HG02981 (cell line): ENCODE data around the gene EHMT2.

Experiments
- ATAC-seq: cut with Tn5 transposase; IDR thresholded peaks from one replicate; pipeline ENCODE4 v1.9.1; 2021; ENCODE audit warnings: mild to moderate bottlenecking, moderate library complexity; ENCODE audit not compliant: unreplicated experiment

Gene EHMT2

DNA sequence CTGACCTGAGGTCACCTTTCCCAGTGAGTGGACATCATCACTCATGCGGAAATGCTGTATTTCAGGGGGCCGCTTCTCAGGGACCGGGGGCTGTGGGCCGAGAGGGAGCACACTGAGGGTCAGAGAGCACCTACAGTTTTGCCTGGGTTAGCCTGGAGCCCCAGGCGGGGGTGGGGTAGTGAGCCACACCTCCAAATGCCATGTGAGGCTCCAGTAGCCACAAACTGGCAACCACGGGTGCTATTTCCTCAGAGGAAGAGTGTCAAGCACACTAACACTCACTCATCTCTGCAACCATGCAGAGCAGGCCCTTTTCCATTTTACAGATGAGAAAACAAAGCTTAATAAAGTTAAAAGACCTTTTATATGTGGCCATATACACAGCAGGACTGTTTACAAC, 4.7 kb downstream of the EHMT2 start:
- ATAC-seq: no peak

DNA sequence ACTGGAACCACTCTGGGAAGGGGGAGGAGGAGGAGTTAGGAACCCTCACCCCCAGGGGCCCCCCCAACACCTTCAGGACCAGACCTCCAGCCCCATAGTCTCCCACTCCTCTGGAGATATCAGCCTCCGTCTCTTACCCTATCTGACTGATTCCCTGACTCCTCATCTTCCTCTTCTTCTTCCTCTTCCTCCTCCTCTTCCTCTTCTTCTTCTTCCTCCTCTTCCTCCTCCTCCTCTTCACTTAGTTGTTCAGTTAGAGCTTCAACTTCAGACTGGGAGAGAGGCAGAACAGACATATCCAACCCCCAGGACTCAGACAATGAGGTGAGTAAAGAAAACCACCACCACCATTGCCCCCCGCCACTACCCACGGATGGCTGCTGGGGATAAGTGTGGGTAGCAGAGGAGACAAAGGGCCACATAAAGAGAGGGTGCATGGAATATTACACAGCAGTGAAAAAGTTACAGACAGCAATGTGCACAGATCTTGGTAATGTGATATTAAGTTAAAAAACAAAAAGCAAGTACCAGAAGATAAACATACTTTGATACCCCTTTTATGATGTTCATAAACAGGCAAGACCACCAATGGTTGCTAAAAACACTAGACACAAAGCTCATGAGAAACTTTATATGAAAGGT, 8.0 kb downstream of the EHMT2 start:
- ATAC-seq: no peak

DNA sequence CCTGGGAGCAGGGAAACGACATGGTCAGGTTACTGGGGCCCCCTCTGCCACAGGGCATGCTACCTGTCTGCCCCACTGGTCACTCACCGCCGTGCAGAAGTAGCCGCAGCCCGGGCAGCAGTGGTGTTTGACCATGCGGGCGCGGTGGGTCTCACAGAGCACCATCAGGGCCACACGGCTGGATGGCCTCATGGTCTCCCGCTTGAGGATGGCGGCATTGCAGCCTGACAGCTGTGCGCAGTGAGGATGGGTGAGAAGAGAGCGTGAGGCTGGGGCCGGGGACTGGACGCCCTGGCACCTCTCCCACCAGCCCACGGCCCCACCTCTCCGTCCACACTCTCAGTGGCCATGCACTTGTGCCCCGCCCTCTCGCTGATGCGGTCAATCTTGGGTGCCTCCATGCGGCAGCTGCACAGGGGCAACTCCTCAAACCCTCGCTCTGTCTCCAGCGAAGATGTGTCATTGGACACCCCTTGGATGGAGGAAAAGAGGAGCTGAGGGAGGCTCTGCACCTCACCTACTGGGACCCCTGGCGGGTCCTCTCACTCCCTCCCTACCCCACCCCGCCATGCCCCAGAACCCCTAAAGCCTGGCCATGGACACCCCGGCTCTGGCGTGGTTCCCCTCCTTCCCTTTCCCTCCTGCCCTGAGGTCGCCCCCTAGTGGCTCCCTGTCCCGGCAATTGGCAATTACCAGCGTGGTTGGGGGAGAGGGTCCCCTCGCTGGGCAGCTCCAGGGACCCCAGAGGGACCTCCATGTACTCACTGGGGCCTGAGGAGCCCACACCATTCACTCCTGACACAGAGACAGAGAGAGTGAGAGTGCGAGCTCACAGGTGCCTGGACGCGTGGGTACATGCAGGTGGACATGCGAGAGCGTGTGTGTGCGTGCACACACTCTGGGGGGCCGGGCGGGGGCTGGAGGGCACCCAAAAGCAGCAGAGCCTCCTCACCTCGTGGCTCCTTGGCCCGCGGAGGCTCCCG, 8.9 kb downstream of the EHMT2 start:
- no peak for ATAC-seq

DNA sequence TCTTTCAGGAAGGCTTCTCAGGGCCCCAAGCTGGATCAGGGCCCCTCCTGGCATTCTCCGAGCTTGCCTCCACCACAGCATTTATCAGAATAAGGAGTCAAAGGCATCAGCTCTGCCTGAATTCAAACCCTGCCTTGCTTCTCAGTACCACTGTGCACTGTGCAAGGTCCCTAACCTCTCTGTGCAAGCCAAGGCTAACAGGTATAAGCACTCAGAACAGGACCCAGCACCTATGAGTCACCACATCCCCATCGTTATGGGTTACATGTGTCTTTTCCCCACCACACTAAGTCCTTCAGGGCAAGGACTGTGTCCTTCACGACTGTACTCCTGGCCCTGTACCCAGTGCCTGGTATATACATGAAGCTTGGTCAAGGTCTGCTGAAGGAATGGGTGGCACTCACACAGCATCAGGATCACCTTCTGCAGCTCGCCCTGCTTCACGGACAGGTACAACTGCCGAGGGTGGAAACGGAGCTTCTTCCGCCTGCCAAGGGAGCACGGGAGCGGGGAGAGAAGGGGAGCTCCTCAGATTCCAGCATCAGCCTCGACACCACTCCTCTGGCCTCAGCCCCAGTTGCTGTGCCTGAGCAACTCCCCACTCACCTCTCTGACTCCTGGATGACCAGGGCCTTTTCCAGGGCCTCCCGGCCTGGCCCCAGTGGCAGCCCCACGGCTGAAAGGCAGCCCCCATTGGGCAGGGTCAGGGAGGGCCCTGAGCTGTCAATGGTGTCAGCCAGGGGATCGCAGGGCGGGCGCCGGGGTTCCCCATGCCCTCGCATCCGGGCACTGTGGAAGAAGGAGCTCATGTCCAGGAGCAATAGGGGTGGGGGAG, 10.1 kb downstream of the EHMT2 start:
- ATAC-seq: no peak

DNA sequence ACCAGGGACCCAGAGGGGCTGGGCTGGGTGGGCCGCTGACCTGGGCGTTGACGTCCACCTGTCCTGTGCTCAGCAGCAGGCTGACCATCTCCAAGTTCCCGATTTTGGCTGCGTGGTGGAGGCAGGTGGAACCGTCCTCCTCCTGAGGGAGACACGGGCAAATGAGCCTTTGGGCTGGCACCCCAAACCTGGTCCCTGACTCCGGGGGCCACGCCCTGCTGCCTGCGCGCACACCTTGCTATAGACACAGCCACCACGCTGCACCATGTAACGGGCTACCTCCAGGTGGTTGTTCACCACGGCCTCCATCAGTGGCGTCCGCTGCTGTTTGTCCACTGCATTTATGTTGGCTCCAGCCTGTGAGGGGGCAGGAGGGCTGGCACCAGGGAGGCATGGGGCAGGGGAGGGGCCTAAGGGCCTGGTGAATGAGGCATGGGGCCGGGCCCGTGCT, 10.9 kb downstream of the EHMT2 start:
- no peak for ATAC-seq

DNA sequence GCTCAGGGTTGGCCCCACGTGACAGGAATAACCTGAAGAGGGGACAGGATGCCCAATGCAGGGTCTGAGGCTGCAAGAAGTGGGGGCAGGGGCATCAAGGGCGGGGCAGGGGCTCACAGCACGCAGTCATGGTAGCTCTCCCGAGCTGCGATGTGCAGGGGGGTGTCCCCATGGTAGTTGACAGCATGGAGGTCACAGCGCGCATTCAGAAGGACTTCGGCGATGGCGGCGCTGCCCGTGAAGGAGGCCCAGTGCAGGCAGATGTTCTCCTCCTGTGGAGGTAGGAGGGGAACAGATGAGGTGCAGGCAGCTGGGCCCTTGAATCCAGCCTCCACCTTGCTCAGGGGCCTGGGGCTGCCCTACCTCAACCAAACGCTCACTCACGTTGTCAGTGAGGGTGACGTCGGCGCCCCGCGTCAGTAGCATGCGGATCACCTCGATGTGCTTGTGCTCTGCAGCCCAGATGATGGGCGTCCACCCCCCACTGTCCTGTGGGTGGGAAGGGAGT, 12.9 kb downstream of the EHMT2 start:
- no peak for ATAC-seq

DNA sequence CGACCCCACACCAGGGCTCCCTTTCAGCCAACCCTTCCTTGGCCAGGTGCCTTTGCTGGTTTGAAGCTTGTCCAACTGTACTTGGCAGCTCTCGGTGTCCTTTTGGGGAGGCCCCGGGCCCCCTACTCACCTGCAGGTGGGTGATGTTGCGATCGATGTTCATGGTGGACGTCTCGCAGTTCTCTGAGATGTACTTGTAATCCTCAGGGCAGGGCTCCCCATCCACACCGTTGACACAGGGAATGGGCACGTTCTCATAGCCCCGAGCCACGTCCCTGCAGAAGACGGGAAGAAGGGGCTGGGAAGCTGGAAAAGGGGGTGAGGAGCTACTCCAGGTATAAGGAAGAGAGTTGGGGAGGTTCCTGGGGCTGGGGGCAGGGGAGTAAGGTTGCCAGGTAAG, 13.8 kb downstream of the EHMT2 start:
- no peak for ATAC-seq

DNA sequence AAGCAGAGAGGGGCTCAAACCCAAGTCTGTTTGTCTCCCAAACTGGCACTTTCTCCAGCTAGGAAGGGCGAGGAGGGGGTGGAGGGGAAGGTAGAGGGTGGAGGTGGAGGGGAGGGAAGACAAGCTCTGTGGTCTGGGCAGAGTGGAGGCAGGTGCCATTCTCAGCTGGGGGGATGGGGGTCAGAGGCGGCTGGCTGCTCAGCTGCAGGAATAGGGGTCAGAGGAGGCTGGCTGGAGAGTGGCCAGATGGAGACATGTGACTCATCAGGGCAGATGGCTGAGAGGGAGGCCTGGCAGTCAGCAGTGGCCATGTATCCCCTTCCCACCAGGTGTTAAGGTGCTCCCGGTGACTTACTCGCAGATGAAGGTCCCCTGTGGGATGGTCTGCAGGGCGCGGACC, 15.2 kb downstream of the EHMT2 start:
- no peak for ATAC-seq

DNA sequence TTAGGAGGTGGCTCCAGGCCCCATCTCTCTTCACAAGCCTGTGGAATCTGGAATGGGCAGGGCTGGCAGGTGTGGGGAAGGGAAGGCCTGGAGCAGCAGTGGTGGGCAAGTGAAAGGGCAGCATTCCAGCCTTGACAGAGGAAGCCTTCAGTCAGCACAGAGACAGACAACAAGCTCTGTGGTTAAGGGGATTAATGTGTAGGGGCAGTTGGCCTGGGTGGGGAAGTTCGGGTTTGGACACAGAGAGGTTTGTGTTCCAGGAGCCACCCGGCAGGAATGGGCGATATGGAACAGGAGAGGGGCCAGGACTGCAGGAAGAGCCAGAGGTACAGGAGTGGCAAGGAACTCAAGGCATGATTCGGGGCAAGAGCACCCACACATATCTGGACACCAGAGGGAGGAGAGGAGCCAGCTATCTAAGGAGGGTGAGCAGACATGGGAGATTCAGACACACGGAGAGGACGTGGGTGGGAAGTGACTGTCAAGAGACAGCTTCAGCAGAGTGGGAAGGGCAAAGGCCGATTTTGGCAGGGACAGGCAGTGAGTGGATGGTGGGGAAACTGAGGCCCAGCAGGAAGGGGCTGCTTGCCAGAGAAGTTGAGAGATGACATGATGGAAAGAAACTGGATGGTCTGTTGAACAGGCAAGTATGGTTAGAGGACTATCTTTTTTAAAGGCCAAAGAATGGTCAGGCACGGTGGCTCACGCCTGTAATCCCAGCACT, 16.2 kb downstream of the EHMT2 start:
- ATAC-seq: no peak

DNA sequence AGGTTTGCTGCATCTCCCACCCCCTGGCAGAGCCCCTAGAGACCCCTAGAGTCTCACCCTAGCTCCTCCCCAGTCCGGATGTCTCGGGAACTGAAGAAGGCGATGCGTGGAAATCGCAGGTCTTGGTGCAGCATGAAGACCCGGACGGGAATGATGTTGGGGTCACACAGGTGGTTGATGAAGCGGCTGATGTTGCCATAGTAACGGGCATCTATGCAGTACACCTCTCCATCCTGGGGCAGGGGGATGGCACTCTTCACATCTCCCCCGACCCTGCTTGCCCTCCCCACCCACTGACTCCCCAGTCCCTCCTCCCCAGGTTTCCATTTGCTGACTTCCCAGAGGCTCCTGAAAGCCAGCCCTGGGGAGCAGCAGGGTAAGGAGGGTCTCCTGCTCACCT, 16.9 kb downstream of the EHMT2 start:
- ATAC-seq: no peak

DNA sequence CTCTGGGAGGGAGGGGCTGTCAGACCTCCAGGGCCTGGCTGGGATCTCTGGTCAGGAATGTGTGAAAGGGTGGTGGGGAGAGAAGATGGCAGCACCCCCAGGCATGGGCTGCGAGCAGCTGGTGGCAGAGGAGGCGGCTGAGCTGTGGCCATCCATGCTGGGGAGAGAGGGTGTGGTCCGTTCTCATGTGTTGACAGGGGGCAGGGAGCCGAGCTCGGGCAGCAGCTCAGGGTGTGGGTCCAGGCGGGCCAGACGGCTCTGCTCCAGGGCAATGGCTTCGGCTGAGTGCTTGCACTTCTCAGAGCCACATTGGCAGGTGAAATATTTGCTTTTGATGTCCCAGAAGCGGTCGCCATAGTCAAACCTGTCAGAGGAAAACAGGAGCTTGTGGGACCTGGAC, 17.6 kb downstream of the EHMT2 start:
- no peak for ATAC-seq

DNA sequence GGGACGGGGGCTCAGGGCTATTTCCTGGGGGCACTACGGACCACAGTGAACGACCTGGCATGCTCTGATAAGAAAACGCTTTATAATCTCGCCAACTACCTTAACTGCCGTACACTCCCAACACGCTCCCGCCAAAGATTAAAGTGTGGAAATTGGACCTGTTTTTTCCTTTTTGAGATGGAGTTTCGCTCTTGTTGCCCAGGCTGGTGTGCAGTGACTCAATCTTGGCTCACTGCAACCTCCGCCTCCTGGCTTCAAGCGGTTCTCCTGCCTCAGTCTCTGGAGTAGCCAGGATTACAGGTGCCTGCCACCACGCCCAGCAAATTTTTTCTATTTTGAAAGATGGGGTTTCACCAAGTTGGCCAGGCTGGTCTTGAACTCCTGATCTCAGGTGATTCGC, 18.4 kb downstream of the EHMT2 start:
- no peak for ATAC-seq

DNA sequence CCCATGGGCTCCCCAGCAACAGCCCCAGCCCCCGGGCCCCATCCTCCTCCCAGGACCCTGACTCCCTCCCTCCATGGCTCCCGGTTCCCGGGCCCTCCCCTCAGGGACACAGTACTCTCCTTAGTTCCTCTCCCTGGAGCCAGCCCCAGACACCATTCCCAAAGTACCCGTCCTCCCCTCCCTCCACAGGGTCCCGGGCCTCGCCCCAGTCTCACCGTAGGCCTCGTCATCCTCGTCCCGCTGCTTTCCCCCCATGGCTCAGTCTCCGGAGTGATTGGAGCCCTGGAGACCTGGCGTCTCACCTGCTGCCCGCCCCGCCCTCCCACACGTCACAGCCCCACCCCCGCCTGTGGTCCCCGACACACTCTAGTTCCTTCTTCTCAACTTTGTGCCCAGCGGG, 18.8 kb downstream of the EHMT2 start, which contains the start of gene SLC44A4:
Gene SLC44A4 (minus strand): TSS at position 272 of the 400 bp plus-strand sequence. CDS start 17 bp downstream, at position 255.
- no peak for ATAC-seq

DNA sequence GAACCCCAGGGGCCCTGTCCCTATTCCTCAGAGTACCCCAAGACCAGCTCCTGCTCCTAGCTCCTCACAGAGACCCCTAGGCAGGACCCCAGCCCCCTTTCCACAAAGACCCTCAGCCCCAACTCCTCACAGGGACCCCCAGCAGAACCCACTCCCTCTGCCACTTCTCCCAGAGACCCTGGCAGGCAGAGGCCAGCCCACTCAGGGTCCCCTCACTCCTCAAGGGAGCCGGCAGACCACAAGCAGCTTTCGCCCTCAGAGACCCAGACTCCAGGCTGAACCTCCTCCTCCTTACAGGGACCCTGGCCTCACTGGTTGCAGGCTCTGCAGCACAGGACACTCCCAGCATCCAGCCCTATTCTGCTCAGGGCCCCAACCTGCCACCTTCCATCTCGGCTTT, 19.3 kb downstream of the EHMT2 start:
- no peak for ATAC-seq

DNA sequence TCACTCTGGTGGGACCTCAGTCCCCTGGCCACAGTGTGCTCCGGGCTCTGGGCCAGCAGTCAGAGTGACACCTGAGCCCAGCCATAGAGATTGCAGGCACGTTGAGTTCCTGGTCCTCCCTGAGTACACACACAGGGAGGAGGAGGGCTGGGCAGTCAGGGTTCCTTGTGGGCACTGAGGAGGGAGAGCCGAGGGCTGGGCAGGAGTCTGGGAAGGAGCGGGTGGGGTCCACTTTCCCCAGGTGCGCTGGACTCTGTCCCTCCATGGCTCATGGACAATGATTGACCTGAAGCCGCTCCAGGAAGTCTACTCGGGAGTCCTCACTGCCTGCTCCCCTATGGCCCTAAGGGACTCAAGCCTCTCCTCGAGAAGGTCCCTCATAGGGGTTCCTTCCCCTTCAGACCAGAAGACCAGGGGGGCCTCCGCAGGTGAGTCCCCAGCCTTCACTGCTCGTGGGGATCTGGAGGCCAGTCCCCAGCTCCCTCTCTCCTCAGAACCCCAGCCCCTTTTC, 19.8 kb downstream of the EHMT2 start:
- ATAC-seq: no peak

DNA sequence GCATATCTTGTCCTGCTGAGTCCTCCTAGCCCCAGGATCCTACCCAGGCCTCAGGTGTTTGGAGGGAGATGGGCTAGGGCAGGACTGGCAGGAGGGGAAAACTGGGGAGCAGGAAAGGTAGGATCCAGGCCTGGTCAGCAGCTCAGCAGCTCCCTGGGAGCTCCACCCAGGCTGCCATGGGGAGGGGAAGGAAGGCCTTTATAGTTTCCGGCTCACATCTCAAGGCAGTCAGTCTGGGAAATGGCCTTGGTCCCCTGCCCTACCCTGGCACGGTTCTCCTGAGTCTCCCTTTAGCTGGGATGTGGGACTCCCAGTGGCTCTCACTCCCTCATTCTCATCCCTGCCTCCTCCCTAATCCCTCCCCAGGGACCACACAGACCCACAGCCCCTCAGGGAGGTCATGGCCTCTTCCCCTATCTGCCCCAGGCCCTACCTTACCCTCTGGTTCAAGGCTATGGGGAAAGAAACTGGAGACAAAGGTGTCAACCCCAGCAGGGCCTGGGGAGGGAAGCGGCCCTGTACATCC, 20.3 kb downstream of the EHMT2 start:
- no peak for ATAC-seq

DNA sequence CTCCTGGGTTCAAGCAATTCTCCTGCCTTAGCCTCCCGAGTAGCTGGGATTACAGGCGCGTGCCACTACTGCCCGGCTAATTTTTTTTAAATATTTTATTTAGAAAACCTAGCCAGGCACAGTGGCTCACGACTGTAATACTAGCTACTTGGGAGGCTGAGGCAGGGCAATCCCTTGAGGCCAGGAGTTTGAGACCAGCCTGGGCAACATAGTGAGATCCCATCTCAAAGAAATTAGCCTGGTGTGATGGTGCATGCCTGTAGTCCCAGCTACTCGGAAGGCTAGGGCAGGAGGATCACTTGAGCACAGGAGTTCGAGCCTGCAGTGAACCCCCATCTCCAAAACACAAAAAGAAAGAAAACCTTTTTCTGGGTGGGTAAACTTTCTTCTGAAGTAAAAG, 21.1 kb downstream of the EHMT2 start:
- ATAC-seq: no peak

DNA sequence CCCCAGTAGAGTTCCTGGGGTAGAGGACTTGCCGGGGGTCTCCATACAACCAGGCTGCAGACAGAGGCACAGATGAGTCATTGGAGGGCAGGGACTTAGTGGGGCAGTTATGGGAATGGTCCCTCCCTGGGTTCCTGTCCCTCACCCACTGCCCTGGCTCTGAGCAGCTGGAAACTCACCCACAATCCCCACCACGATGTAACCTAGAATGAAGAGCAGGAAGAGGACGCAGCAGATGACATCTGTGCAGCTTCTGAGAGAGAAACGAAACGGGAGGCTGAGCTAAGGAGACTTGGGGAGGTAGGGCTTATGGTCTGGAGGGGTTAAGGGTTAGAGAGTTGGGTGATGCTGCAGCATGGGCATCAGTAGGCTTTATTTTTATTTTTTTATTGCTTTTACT, 21.6 kb downstream of the EHMT2 start:
- no peak for ATAC-seq

DNA sequence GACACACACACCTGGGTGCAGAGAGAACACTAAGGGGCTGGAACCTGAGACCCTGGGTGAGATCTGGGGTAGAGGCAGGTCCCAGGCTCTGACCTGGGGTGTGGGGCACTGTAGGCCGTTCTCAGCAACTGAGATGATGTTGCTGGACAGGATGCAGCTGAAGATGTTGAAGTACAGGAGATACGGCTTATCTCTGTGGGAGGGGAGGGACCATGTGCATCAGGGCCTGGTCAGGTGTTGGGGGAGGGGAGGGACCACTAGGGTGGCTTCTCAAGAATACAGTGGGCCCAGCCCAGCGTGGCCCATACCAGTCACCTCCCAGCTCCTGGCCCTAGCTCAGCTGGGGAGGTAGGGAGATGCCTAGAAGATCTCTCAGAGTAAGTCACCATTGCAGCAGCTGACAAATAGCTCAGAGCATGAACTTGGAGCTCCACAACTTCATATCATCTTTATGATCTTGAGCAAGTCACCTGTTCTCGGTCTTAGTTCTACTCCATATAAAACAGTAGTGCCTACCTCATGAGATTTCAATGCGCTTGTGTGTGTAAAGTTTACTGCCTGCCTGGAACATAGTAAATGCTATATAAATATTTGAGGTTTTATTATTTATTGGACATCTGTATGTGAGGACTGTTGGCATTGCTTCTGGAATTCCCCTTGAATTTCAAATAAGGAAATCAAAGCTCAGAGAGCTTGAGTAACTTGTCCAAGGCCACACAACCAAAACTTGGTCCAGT, 22.5 kb downstream of the EHMT2 start:
- ATAC-seq: no peak
